Ovary (tissue), 3 donors: ENCODE results near the gene AGT.
"Not testable (repeated sequence)": the region's sequence is repeated elsewhere in the genome, so short reads cannot be mapped to it uniquely, and the experiment has no call there.

Source experiments
- POLR2A ChIP-seq: fragments of 450-650 bp; IDR thresholded peaks from one replicate; pipeline ENCODE4 v1.6.1; 2017; ENCODE audit warnings: antibody characterized with exemption, mild to moderate bottlenecking, moderate library complexity
- TF ChIP-seq, protein P1 (sequence below), 3 donors: fragments of 450-650 bp in 2 of 3; fragments of 200-600 bp in 1 of 3; IDR thresholded peaks; one replicate each; pipeline versions ENCODE4 v1.5.1 to v1.8.0; 2016 to 2022; ENCODE audit warnings: antibody characterized with exemption in 3 of 3, mild to moderate bottlenecking in 1 of 3
- donor health status: DM: no; HTN: no; CAD: no.

- TF ChIP-seq, protein P1, sequence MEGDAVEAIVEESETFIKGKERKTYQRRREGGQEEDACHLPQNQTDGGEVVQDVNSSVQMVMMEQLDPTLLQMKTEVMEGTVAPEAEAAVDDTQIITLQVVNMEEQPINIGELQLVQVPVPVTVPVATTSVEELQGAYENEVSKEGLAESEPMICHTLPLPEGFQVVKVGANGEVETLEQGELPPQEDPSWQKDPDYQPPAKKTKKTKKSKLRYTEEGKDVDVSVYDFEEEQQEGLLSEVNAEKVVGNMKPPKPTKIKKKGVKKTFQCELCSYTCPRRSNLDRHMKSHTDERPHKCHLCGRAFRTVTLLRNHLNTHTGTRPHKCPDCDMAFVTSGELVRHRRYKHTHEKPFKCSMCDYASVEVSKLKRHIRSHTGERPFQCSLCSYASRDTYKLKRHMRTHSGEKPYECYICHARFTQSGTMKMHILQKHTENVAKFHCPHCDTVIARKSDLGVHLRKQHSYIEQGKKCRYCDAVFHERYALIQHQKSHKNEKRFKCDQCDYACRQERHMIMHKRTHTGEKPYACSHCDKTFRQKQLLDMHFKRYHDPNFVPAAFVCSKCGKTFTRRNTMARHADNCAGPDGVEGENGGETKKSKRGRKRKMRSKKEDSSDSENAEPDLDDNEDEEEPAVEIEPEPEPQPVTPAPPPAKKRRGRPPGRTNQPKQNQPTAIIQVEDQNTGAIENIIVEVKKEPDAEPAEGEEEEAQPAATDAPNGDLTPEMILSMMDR (IDR thresholded peaks at IDR 0.05) = not testable (repeated sequence)
- not testable (repeated sequence) for TF ChIP-seq POLR2A
These were observed 57.2 kb downstream of the AGT start for GRCh38 chr1:230656719-230657118.
